ENCODE data around the gene CNMD.

CNMD gene

DNA sequence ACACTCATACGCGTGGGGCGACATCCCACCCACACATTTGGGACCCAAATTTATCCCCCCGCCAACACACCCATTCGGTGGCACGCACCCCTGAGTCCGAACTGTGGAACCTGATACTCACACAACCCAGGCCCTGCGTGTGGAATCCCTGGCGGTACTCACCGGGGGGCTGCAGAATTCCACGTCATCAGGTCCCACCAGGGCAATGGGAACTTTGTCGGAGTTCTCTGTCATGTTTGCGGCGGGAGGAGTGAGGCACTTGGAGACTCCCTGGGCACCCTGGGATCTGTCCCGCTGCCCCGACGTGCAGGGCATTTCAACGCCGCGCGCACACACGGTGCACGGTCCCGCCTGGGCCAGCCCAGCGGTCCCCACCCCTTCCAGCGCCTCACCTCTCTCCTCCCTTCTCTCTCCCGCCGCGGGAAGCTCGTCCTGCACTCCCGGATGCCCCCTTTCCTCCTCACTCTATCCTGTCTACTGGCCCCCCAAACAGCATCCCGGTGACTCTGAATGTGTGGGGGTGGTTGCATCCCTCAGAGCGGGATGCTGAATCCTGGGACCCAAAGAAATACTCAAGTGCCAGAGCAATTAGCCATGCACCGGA, at the start of gene CNMD:
Gene CNMD, minus strand, starts transcription at position 353 of the 604 bp plus-strand sequence. Its CDS starts 119 bp downstream, at position 234.
- DNase-seq = no peak

DNA sequence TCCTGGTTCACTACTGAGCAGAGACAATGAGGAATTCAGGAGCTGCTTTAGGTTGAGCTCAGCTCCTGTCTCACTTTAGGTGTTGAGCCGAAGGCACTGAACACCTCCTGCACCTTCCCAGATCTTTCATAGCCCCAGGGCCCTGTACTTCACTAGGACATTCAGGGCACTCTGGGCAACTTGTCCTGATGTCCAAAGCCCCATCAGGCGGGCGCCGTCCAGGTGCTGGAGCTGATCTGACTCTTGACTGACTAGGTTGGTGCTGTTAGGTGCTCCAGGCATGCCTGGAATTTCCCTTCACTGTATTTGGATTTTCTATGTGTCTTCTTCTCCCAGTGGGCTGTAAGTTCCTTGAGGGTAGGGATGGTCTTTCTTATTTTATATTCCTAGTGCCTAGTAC, 48.4 kb upstream of the CNMD start:
- no peak for DNase-seq

DNA sequence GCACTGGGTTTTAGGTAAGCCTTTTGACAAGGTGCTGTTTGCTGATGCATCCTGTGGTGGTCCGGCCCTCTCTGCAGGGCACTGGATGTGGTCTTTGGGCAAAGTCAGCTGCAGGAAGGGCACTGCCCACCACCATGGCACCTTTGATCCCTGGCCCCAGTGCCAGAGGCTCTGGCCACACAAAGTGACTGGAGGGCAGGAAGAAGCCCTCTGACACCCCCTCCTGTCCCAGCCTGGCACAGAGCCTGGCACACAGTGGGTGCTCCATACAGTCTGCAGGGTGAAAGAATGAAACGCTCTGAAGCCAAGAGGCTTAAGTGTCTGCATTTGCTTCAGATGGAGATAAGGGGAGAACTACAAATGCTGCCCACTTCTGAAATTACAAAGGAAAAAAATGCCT, 47.6 kb upstream of the CNMD start:
- no peak for DNase-seq

DNA sequence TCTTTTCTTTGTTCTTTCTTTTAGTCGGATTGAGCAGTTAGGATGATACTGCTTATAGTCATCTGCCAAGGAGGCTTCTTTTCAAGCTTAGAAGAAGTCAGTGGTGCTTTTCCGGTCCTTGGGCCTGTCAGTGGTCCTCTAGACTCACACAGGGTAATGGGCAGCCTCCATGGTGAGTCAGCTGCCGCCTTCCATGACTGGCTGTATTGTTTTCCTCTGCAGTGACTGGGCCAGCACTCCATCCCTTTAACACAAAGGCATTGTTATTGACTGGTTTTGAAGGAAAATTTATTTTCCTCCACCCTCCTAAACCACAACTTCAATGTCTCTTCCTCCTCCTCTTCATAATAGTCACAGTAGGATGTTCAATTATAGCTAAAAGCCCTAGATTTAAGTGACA, 47.1 kb upstream of the CNMD start:
- DNase-seq = no peak

DNA sequence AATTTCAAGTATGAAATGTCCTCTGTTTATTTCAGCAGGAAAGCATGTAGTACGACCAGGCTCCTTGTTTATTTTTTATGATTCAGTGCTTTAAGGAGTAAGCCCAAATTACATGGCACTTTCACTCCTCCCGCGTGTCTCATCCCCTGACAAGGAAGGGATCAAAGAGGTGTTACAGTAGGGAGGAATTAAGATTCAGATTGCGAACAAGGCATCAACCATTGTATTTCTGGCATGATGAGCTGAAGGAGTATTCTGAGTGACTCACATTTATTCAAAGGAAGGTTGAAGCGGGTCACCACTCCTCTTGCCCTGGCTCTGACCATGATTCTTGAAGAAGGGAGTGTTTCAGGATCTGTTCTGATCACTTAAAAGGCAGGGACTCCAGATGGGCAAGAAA, 46.1 kb upstream of the CNMD start:
- no peak for DNase-seq

DNA sequence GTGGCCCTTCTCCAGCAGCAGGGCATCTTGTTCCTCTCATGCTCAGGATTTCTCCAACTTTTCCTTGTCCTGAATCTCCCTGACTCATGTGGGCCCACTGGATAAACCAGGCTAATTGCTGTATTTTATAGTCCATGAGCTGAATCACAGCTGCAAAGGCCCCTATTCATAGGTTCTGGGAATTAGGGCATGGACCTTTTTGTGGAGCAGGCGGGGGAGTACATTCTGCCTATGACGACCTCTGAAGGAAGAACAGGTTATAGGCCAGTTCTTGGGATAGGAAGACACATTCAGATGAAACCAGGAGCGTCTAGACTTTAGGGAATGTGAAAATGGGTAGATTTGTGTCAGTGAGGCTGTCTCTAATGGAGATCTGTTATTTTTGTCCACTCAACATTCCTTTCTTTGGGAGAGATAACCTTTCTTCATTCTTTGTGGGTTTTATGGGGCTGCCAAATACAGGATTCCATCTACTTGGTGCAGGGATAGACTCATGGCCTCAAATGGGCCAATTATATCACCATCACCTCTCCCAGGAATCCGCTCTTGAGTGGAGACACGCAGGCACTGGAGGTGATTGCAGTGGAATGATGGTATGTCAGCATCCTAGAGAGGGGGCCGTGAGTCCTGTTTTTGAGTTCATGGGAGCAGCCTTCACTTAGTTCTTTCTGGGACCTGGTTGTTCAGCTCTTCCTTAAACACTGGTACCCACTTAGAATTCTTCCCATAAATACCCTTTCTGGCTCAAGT, 45.1 kb upstream of the CNMD start:
- DNase-seq = no peak

DNA sequence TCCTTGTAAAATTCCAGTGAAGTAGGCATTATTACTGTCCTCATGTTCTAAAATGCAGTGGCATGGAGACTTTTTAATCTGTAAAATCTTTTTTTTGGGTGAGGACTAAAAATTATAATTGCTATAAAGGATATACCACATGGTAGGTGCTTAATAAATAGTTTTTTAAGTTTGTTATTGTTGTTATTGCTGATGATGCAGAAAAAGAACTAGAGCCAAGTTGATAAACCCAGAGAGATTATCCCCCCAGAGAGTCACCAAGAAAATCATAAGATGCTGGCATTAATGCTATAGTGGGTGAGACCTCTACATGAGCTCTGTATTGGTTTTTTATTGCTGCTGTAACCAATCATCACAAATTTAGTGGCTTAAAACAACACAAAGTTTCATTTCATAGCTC, 44.3 kb upstream of the CNMD start:
- DNase-seq = no peak

DNA sequence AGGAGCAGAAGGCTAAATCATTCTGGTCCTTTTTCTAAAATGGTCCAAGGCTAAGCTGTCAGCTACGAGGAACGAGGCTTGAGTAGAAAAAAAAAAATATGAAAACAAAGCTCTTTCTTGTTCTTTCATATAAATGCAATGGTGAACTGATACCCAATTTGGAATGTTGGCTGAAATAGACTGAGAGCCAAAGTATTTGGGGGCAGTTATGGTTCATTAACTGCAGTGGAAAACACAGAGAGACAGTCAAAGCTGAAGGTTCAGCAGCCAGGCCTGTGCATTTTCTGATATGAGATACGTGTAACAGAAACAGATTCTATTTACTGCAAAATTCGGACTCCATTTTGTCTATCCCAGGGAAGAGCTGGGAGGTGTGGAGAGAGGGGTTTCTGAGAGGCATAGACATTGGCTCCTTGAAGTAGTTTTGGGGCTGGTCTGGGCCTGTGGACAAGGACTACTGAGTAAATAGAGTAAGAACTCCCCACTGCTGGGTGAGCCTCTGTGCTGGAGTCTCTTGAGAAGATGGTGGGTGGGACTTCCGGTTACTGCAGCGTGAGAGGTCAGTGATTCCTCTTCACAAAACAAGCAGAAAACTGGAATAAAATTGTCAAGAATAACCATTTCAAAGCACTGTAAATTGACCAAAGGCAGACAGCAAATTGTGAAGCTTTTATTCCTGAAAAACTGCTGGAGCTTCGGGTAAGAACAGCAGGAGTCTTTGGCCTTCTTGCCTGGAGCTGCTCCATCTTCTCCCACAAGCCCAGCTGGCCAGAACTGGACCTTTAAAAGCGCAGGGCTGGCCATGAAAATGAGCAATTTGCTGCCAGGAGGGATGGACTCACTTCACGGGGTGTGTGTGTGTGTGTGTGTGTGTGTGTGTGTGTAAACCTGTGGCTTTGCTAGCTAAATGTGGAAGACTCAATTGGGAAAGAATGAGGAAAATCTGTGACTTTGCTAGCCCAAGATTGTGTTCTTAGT, 43.1 kb upstream of the CNMD start:
- DNase-seq = no peak

DNA sequence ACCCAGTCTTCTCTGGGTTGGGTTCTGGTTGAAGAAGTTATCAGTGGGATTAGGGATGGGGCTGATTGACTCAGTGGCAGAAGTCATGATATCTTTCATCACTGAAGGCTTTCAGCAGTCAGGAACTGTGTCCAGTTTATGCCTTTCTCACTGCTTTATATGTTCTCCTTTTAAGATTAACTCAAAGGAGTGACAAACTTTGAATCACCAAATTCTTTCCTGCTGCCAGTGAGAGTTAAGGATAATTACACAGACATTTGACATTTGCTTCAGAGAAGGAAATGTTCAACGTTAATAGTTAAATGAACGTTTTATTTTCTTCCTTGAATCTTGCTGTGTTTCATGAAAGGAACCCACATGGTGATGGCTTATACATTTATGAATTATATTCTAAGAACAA, 41.0 kb upstream of the CNMD start:
- no peak for DNase-seq

DNA sequence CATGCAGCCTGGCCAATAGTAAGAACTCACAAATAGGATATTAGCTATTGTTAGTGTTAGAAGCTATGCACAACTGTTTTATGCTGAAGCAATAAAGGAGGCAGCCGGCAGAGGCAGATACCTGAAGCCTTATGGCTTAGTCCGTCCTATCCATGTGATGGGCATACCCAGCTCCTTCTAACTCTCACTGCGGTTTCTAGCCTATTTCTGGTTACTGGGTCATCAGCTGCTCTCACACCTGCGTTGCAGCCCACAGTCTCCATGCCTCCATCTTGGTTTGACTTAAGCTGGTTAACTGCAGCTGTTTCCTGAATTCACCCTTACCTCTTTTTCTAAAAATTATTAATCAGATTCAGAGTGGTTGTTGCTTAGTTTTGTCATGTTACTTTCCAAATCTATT, 40.5 kb upstream of the CNMD start:
- no peak for DNase-seq

DNA sequence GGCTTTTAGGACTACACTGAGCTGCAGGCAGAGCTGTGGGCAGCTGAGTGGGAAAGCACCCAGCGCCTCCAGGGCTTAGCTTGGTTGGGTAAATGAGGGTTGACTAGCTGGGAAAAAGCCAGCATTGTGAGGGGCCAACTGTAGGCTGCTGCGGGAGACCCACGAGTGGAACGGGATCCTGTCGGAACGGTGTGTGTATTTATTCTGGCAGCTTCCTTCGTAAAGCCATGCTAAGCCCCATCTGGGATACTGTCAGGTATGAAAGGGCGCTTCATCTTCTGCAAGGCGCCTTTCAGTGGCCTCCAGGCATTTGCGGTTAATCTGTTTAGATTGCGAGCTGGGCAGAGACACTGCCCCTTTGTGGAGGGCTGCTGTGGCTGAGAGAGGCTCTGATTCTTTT, 39.5 kb upstream of the CNMD start:
- no peak for DNase-seq

DNA sequence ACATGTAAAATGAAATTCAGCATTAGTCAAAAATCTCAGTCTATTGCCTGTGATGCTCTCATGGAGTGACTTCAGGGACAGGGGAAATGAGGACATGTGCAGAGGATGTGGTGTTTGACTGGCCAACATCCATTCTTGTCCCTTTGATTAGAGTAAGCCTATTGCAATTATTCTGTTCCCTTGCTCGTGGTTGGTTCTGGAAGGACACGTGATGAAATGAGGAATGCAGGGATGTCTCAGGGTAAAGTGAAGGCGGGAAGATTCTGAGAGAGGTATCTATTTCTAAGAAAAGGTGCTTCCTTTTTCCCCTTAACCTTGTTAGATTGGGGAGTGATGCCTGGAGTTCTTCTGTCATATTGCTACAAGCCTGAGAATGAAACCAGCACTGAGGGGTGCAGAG, 37.1 kb upstream of the CNMD start:
- DNase-seq = no peak

DNA sequence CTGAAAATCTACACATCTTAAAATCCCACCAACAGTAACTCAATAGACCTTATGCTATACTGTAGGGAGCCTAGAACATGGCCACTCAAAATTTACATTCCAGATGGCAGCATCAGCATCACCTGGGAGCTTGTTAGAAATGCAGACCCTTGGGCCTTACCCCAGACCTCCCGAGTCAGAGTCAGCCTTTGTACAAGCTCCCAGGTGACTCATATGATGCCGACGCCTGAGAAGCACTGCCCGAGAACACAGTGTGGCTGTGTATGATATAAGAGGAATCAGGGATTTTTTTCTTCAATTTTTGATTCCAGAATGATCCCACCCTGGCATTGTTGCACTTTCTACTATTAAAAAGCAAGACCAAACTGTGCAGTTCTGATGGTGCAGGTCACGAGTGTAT, 35.9 kb upstream of the CNMD start:
- DNase-seq = no peak

DNA sequence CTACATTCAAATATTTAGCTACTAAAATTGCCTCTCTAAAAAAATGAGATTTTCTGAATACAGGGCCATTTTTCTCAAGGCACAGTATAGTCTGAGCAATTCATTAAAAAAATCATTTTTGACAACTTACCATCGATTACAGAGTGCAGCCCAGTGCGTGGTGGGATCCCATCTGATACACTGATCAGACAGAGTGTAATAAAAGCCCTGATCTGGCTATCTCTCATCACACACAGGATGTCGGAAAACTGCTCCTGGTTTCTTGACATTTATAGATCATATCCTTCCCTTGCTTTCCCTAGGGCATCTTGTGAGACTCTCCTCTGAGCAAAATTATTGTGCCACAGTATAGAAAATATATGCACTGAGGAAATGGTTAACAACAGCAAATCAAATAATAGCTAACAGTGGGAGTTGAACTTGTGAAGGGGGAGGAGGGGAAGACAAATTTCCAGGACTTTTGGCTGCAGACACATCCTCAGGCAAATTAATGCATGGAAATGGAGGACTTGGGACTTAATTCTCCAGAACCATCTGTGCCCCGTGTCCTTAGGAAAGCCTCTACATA, 28.4 kb upstream of the CNMD start:
- DNase-seq = no peak

DNA sequence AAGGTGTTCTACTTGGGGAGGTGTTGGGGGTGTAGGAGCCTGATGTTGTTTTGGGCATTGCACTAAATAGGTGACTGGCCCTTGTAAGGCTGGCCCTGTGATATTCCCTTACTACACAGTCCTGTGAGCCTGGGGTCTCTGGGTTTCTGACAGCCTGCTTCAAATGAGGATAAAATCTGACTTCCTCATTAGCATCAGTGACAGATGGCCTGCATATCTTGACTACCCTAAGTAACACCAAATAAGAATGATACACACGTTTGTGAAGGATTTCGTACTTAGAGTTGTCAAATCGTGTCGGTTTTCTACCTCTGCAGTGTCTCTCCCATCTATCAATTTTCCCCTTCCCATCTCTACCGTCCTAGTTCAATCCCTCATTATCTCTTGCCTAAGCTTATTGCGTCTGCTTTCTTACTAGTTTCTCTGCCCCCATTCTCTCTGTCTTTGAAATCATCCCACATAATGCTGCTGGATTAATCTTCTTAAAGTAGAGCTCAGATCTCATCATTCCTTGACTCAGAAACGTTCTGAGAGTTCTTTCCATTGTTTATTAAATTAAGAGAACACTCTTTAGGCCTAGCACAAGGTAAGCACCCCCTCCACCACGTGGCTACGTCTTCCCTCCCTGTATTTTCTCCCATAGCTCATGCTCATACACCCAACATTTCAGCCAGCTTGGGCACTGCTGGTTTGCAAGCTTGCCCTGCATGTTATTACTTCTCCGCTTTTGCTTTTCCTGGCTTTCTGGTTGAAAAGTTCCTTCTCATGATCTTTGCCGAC, 26.2 kb upstream of the CNMD start:
- no peak for DNase-seq

DNA sequence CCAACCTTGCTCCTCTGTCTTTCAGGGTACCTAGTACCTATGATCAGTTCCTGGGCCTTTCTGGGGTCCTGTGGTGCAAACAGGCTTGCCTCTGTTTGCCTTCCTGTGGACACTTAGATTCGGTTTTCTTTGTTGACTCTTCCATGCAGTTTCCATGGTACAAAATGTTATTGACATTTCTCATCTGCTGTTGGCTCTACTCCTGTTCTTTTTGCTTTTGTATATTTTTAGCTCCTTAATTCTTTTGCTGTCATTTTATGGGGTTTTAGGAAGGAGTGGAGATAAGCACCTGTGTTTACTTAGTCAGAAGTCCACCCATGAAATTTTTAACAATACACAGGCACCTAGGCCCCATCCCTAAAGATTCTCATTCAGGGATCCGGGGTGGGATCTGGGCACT, 20.5 kb upstream of the CNMD start:
- no peak for DNase-seq

DNA sequence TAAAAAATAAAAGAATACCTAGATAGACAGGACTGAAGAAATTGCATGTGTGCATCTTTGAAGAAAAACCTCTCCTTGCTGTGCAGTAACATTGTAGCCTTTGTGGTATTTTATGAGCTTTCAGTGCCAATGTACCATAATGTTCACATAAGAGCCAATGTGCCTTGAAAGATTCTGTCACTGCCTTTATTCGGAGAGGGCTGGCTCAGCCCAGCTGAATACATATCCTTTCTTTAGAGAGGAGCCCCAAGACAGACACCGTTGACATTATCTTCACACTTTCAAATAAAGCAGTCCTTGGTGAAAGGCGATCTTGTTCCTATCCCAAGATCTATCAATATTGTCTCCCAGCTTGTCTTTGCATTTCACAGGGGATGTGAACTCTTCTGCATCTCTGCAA, 18.5 kb upstream of the CNMD start:
- no peak for DNase-seq

DNA sequence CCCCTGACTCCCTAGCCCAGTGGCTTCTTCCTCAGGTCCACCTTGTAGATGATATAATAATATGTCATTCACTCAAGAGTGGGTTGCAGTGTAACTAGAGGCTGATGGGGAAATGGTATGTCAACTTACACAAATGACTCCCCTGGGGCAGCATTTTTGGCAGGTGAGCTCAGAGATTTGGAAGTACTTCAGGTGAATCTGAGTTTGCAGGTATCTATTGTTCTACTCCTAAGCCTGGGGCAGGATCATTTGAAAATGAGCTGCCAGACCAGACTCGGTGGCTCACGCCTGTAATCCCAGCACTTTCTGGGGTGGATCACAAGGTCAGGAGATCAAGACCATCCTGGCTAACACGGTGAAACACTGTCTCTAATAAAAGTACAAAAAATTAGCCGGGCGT, 11.6 kb upstream of the CNMD start:
- DNase-seq = no peak

DNA sequence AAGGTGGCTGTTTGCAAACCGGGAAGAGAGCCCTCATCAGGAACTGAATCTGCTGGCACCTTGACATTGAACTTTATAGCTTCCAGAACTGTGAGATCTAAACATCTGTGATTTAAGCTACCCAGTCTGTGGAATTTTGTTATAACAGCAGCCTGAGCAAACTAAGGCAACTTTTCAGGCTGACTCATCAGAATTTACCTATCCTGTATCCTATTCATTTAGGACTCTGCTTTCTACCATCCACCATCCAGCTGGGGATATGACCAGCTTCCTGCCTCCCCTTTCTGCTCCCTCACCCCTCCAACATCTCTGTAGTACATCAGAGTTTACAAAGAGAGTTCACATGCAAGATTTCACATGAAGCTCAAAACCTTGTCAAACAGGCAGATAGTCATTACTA, 11.1 kb upstream of the CNMD start:
- no peak for DNase-seq

DNA sequence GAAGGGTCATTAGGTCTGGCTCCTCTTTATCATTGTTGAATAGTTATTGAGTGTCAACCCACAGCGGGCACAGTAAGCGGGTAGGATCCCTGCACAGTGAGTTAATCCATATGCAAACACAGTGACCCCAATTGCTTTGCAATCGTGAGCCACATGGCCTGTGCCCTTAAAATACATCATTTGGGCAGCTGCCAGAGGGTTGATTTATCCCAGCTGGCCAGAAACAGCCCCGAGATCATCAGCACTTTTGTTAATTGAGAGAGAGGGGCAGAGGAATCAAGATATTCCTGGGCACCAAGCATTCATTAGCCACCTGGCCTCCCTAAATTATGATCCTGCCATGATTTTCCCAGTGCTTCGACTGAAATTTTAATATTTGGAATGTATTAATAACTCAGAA, 9.8 kb upstream of the CNMD start:
- no peak for DNase-seq

DNA sequence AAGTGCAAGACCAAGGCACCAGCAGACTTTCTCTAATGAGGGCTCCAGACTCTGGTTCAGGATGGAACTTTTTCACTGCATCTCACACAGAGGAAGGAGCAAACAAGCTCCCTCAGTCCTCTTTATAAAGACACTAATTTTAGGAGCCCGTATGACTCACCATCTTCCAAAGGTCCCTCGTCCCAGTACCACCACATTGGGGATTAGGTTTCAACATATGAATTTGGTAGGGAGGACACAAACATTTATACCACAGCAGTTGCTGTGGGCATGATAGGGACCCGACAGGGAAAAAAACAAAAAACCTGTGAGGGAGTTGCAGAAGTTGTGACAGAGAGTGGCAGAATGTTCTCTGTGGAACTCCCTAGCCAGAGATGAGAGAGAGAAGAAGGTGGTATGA, 6.5 kb upstream of the CNMD start:
- DNase-seq = no peak

DNA sequence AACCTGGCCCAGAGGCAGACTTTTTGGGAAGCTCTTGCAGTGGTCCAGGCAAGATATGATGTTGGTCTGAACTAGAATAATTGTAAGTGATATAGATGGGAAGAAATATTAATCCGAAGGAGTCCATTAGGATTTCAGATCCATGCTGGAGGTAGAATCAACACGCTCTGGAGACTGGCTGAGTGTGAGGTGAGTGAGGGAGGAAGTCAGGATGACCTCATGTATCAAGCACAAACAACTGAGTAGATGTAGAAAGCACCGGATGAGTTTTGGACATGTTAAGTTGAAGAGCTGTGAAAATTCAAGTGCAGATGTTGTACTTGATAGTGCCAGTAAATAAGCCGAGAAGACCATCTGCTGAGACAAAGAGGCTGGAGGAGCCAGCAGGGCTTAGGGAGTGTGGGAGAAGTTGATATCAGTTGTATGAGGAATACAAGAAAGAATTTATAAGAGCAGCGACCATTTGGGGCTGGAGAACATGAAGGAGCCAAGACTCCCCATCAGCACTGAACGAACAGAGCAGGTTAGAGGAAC, 5.3 kb upstream of the CNMD start:
- no peak for DNase-seq
